HCT116 (cell line): ENCODE results near the gene NFE2L2. TPM values are rescaled to one million over a fixed set of nuclear protein-coding genes. Genes with fewer than 3 reads are reported as not detected.

ENCODE experiments used
- ATAC-seq: fragments of 200-7000 bp; cut with Tn5 transposase; 2 replicates; pipeline ENCODE4 v1.9.1; 2020; ENCODE audit warnings: mild to moderate bottlenecking, moderate library complexity
- BruUV-seq: library from RNA; stranded (reverse); fragments of 400-500 nt; replicated peaks from 2 replicates; lab custom pipeline; 2021; lab: Mats Ljungman, UMichigan
- CTCF ChIA-PET: fragments of 300-600 bp; sonication (Branson Sonifier 250); formaldehyde crosslinking; loops from one replicate; lab custom pipeline; 2021; ENCODE audit warnings: antibody characterized with exemption; lab: Charles Lee
- POLR2A ChIA-PET: fragments of 300-600, 350-600 bp; sonication (Branson Sonifier 250); formaldehyde crosslinking; loops from one replicate; lab custom pipeline; 2021; ENCODE audit warnings: antibody characterized with exemption; lab: Charles Lee
- RAD21 ChIA-PET, 2 experiments: fragments of 300-600 bp; sonication (Branson Sonifier 250); formaldehyde crosslinking; loops; one replicate each; lab custom pipeline; 2023; ENCODE audit warnings: low total read pairs in 2 of 2; ENCODE audit not compliant: uncharacterized antibody in 2 of 2, unreplicated experiment in 2 of 2, low non-redundant PET in 1 of 2; lab: Charles Lee
- DNase-seq: peaks from one replicate; pipeline ENCODE4 v3.0.0-alpha.2; 2010; ENCODE audit warnings: low read depth, low spot score
- H2AFZ ChIP-seq: fragments of 200-600 bp; shearing (Covaris generic), sonication (generic); 2 replicates; pipeline ENCODE4 v1.6.1; 2017; ENCODE audit warnings: low read depth, mixed run types, mixed read lengths, antibody characterized with exemption, low read length; ENCODE audit not compliant: poor library complexity, severe bottlenecking
- H3K27ac ChIP-seq: 2 replicates; pipeline ENCODE4 v1.5.1; 2012; ENCODE audit warnings: low read depth, low read length
- H3K27me3 ChIP-seq: fragments of 200-600 bp; sonication (generic); 2 replicates; pipeline ENCODE4 v1.6.1; 2016; ENCODE audit warnings: mixed run types, low read length, mixed read lengths; ENCODE audit not compliant: insufficient read depth
- H3K36me3 ChIP-seq, 2 experiments: fragments of 200-500 bp in 1 of 2; fragments of 200-600 bp in 1 of 2; sonication (Bioruptor generic) in 1 of 2; sonication (generic) in 1 of 2; 2 replicates each; pipeline versions ENCODE4 v1.5.1 to v1.6.1; 2014 to 2016; ENCODE audit warnings: low read length in 2 of 2, inconsistent platforms in 1 of 2, mixed read lengths in 1 of 2, mixed run types in 1 of 2; ENCODE audit not compliant: insufficient read depth in 2 of 2, control insufficient read depth in 1 of 2
- H3K4me1 ChIP-seq, 2 experiments: fragments of 200-600 bp in 1 of 2; sonication (generic) in 1 of 2; 2 replicates each; pipeline versions ENCODE4 v1.5.1 to v1.6.1; 2012 to 2017; ENCODE audit warnings: low read length in 2 of 2, inconsistent platforms in 1 of 2, mild to moderate bottlenecking in 1 of 2, mixed read lengths in 1 of 2, mixed run types in 1 of 2, moderate library complexity in 1 of 2; ENCODE audit not compliant: insufficient read depth in 2 of 2, control insufficient read depth in 1 of 2
- H3K4me2 ChIP-seq: fragments of 200-600 bp; sonication (generic); 2 replicates; pipeline ENCODE4 v1.6.1; 2017; ENCODE audit warnings: mixed run types, low read length, mixed read lengths
- H3K4me3 ChIP-seq, 2 experiments: fragments of 200-600 bp in 1 of 2; sonication (generic) in 1 of 2; replicated peaks in 1 of 2; 2 replicates each; pipeline ENCODE4 v1.5.1; 2011 to 2016; ENCODE audit warnings: low read length in 2 of 2, control low read depth in 1 of 2, low read depth in 1 of 2, mild to moderate bottlenecking in 1 of 2, mixed read lengths in 1 of 2, mixed run types in 1 of 2
- H3K79me2 ChIP-seq: fragments of 200-600 bp; sonication (generic); 2 replicates; pipeline ENCODE4 v1.6.1; 2017; ENCODE audit warnings: mild to moderate bottlenecking, mixed run types, low read length, moderate library complexity, mixed read lengths; ENCODE audit not compliant: insufficient read depth
- H3K9ac ChIP-seq: fragments of 200-600 bp; sonication (generic); 2 replicates; pipeline ENCODE4 v1.6.1; 2016; ENCODE audit warnings: low read length, mixed read lengths
- H3K9me2 ChIP-seq: fragments of 200-600 bp; sonication (generic), shearing (Covaris generic); 2 replicates; pipeline ENCODE4 v1.6.1; 2017; ENCODE audit warnings: mixed run types, mild to moderate bottlenecking, moderate library complexity; ENCODE audit not compliant: insufficient read depth
- H3K9me3 ChIP-seq, 2 experiments: fragments of 200-500 bp in 1 of 2; fragments of 200-600 bp in 1 of 2; sonication (Bioruptor generic) in 1 of 2; sonication (generic) in 1 of 2; 2 replicates each; pipeline ENCODE4 v1.6.1; 2014 to 2017; ENCODE audit warnings: low read length in 2 of 2, mixed read lengths in 2 of 2, inconsistent platforms in 1 of 2, low read depth in 1 of 2, mild to moderate bottlenecking in 1 of 2, mixed run types in 1 of 2, moderate library complexity in 1 of 2; ENCODE audit not compliant: control insufficient read depth in 1 of 2, insufficient read depth in 1 of 2
- H4K20me1 ChIP-seq: fragments of 200-600 bp; sonication (generic), shearing (Covaris generic); 2 replicates; pipeline ENCODE4 v1.6.1; 2017; ENCODE audit warnings: mixed run types, mild to moderate bottlenecking, moderate library complexity; ENCODE audit not compliant: insufficient read depth
- CBX3 ChIP-seq: IDR thresholded peaks from 2 replicates; pipeline ENCODE4 v1.6.1; 2012; ENCODE audit warnings: low read depth
- CEBPB ChIP-seq: IDR thresholded peaks from 2 replicates; pipeline ENCODE4 v1.6.1; 2012; ENCODE audit warnings: low read depth
- EGR1 ChIP-seq: IDR thresholded peaks from 2 replicates; pipeline ENCODE4 v1.6.1; 2012; ENCODE audit warnings: low read depth
- ELF1 ChIP-seq: IDR thresholded peaks from 2 replicates; pipeline ENCODE4 v1.6.1; 2012; ENCODE audit warnings: low read depth, borderline replicate concordance
- EZH2 ChIP-seq: fragments of 200-600 bp; sonication (generic); IDR thresholded peaks from 2 replicates; pipeline ENCODE4 v1.6.1; 2017; ENCODE audit warnings: antibody characterized with exemption, mixed run types
- EZH2phosphoT487 ChIP-seq: fragments of 200-600 bp; IDR thresholded peaks from 2 replicates; pipeline ENCODE4 v1.6.1; 2018; ENCODE audit warnings: antibody characterized with exemption, borderline replicate concordance
- FOSL1 ChIP-seq: IDR thresholded peaks from 2 replicates; pipeline ENCODE4 v1.6.1; 2012; ENCODE audit warnings: low read depth
- MAX ChIP-seq: IDR thresholded peaks from 2 replicates; pipeline ENCODE4 v1.6.1; 2012
- POLR2A ChIP-seq: IDR thresholded peaks from 2 replicates; pipeline ENCODE4 v1.7.0; 2011; ENCODE audit warnings: borderline replicate concordance; ENCODE audit not compliant: insufficient read depth, insufficient read length; ENCODE audit errors: extremely low read depth
- POLR2AphosphoS5 ChIP-seq: IDR thresholded peaks from 2 replicates; pipeline ENCODE4 v1.6.1; 2011; ENCODE audit warnings: mild to moderate bottlenecking, low read depth, low read length, moderate library complexity
- RAD21 ChIP-seq: IDR thresholded peaks from 2 replicates; pipeline ENCODE4 v1.6.1; 2012; ENCODE audit warnings: low read depth, mild to moderate bottlenecking
- REST ChIP-seq: IDR thresholded peaks from 2 replicates; pipeline ENCODE4 v1.6.1; 2012; ENCODE audit warnings: low read depth
- SIN3A ChIP-seq: IDR thresholded peaks from 2 replicates; pipeline ENCODE4 v1.6.1; 2012; ENCODE audit warnings: low read depth
- SP1 ChIP-seq: IDR thresholded peaks from 2 replicates; pipeline ENCODE4 v1.6.1; 2012; ENCODE audit warnings: low read depth
- SRF ChIP-seq: IDR thresholded peaks from 2 replicates; pipeline ENCODE4 v1.6.1; 2012; ENCODE audit warnings: low read depth
- YY1 ChIP-seq: IDR thresholded peaks from 2 replicates; pipeline ENCODE4 v1.6.1; 2011; ENCODE audit warnings: low read length, low read depth, moderate library complexity, mild to moderate bottlenecking; ENCODE audit not compliant: insufficient replicate concordance; ENCODE audit errors: extremely low read depth
- ZFX ChIP-seq: fragments of 450-650 bp; IDR thresholded peaks from 2 replicates; pipeline ENCODE4 v1.6.1; 2017
- ZNF274 ChIP-seq: fragments of 200-500 bp; sonication (Bioruptor generic); IDR thresholded peaks from 2 replicates; pipeline ENCODE4 v1.6.1; 2014; ENCODE audit warnings: mild to moderate bottlenecking, low read depth, low read length, inconsistent platforms
- intact Hi-C: fragments of 100-400 bp; cut with micrococcal nuclease; formaldehyde crosslinking; loops from 2 replicates; pipeline ENCODE4 v1.10.0; 2022
- total RNA-seq: library from RNA; stranded (reverse); gene quantifications from one replicate; pipeline ENCODE4 v1.2.1, GENCODE V29; 2021; ENCODE audit not compliant: unreplicated experiment

Gene NFE2L2
- total RNA-seq, 1 experiment from 2014 or later, result 106 TPM

- Histone ChIP-seq H3K79me2 (peaks cover 47% of the 10 kb centered on the region), H3K4me3 (no peak overlapping the region), H4K20me1 (peaks cover 44% of the 10 kb centered on the region), H3K9me2 (no peaks in the 10 kb centered on the region), H3K4me2 (no peak overlapping the region), H3K27me3 (no peaks in the 10 kb centered on the region), H2AFZ (no peak overlapping the region), H3K9ac (no peak overlapping the region), H3K36me3 (peaks cover 43 to 51% of the 10 kb centered on the region in 2 experiments), H3K4me1 (no peaks in the 10 kb centered on the region), H3K9me3 (no peaks in the 10 kb centered on the region), H3K27ac (no peak overlapping the region)
- CTCF ChIA-PET, result no interaction called here
- DNase-seq (no peak), ATAC-seq (no peak)
- BruUV-seq, result no TSS peak
- POLR2A ChIA-PET, result no interaction called here
- no peak for TF ChIP-seq ELF1
- TF ChIP-seq RAD21, result no peak
- TF ChIP-seq FOSL1, result no peak
- no peak for TF ChIP-seq CEBPB
- no peak for TF ChIP-seq CBX3
- TF ChIP-seq MAX, result no peak
- no peak for TF ChIP-seq POLR2AphosphoS5
- TF ChIP-seq REST, result no peak
- TF ChIP-seq POLR2A, result no peak
- TF ChIP-seq EGR1, result no peak
- TF ChIP-seq ZNF274, result no peak
- TF ChIP-seq SIN3A, result no peak
- TF ChIP-seq SP1, result no peak
- no peak for TF ChIP-seq ZFX
- TF ChIP-seq YY1, result no peak
- no peak for TF ChIP-seq EZH2
- no peak for TF ChIP-seq EZH2phosphoT487
- no peak for TF ChIP-seq SRF
- RAD21 ChIA-PET, result interaction anchor here in 1 of 2 experiments (0.6 kb wide), 1 partner anchor 169 kb away, joined by 3 read pairs; no protein-coding TSS in a partner anchor
- intact Hi-C loops, result loop anchor here (1.0 kb wide), 1 partner anchor 9 kb away; no protein-coding TSS in a partner anchor
Measured at GRCh38 chr2:177221970-177222369, 42.6 kb downstream of the NFE2L2 start.
